ENCODE data around the gene CREB5. TPM values are rescaled to one million over a fixed set of nuclear protein-coding genes. Genes with fewer than 3 reads are reported as not detected.

Gene CREB5
- total RNA-seq, 1 experiment from 2014 or later, result 0.49 TPM

DNA sequence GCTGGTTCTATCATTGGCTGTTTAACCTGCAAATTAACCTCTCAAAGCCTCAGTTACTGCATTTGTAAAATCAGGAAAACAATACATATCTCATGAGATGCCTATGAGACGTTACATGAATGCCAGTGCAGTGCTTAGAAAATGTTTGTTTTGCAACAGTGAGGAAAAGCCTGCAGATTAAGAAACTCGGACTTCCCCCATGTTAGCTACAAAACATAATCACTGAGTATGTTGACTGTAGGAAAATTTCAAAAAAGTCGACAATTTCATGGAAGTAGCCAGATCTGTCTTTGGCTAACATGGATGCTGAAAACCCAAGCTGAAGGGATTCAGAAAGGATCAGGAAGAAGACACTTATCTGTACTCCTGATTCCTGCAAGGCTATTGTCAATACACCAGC is 424.4 kb downstream of the CREB5 start:
- ChIA-PET RAD21 (ENCODE audit: low non-redundant PET in 1 of 2, low total read pairs in 2 of 2, uncharacterized antibody in 2 of 2, unreplicated experiment in 2 of 2) (no interaction called here), POLR2A (no interaction called here), CTCF (no interaction called here)
- Histone ChIP-seq H3K36me3 (ENCODE audit: control insufficient read depth in 1 of 2, insufficient read depth in 2 of 2, low read length in 2 of 2) (no peaks in the 10 kb centered on the region), H3K4me3 (replicated peaks in 1 of 2; ENCODE audit: low read depth in 1 of 2, low read length in 2 of 2) (no peak overlapping the region), H2AFZ (ENCODE audit: low read depth, low read length, poor library complexity, severe bottlenecking) (no peak overlapping the region), H3K9me3 (ENCODE audit: control insufficient read depth in 1 of 2, insufficient read depth in 1 of 2, low read depth in 1 of 2, low read length in 2 of 2) (no peaks in the 10 kb centered on the region), H3K4me2 (ENCODE audit: low read length) (no peak overlapping the region), H3K9ac (ENCODE audit: low read length) (no peak overlapping the region), H3K27ac (ENCODE audit: low read depth, low read length) (no peak overlapping the region), H3K79me2 (ENCODE audit: insufficient read depth, low read length) (no peaks in the 10 kb centered on the region), H3K27me3 (ENCODE audit: insufficient read depth, low read length) (no peaks in the 10 kb centered on the region), H3K9me2 (ENCODE audit: insufficient read depth) (no peaks in the 10 kb centered on the region), H4K20me1 (ENCODE audit: insufficient read depth) (no peaks in the 10 kb centered on the region), H3K4me1 (ENCODE audit: control insufficient read depth in 1 of 2, insufficient read depth in 2 of 2, low read length in 2 of 2) (peaks cover 0 to 4% of the 10 kb centered on the region in 2 experiments; a peak in 1 of 4 replicates)
- intact Hi-C loops (cut with micrococcal nuclease), result no loop called here
- no TSS peak for BruUV-seq (replicated peaks)
- ATAC-seq (no peak), DNase-seq (ENCODE audit: low read depth, low spot score) (no peak)
- no peak for TF ChIP-seq YY1 (IDR thresholded peaks at IDR 0.05; ENCODE audit: extremely low read depth, insufficient replicate concordance, low read depth, low read length)
- TF ChIP-seq FOSL1 (IDR thresholded peaks at IDR 0.05; ENCODE audit: low read depth), result no peak
- no peak for TF ChIP-seq RAD21 (IDR thresholded peaks at IDR 0.05; ENCODE audit: low read depth)
- TF ChIP-seq SP1 (IDR thresholded peaks at IDR 0.05; ENCODE audit: low read depth), result no peak
- TF ChIP-seq ZNF274 (IDR thresholded peaks at IDR 0.05; ENCODE audit: low read depth, low read length), result no peak
- TF ChIP-seq, protein P1, sequence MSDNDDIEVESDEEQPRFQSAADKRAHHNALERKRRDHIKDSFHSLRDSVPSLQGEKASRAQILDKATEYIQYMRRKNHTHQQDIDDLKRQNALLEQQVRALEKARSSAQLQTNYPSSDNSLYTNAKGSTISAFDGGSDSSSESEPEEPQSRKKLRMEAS (IDR thresholded peaks at IDR 0.05), result no peak
- TF ChIP-seq TCF7L2 (IDR thresholded peaks at IDR 0.05; ENCODE audit: borderline replicate concordance, extremely low read depth, insufficient read depth, insufficient read length), result no peak
- TF ChIP-seq POLR2AphosphoS5 (IDR thresholded peaks at IDR 0.05; ENCODE audit: low read depth, low read length), result no peak

- Histone ChIP-seq H3K79me2 (ENCODE audit: insufficient read depth, low read length) (no peaks in the 10 kb centered on the region), H3K9me2 (ENCODE audit: insufficient read depth) (no peaks in the 10 kb centered on the region), H3K4me3 (replicated peaks in 1 of 2; ENCODE audit: low read depth in 1 of 2, low read length in 2 of 2) (no peak overlapping the region), H3K27ac (ENCODE audit: low read depth, low read length) (no peak overlapping the region), H3K27me3 (ENCODE audit: insufficient read depth, low read length) (no peaks in the 10 kb centered on the region), H3K36me3 (ENCODE audit: control insufficient read depth in 1 of 2, insufficient read depth in 2 of 2, low read length in 2 of 2) (no peaks in the 10 kb centered on the region), H3K9ac (ENCODE audit: low read length) (no peak overlapping the region), H3K4me1 (ENCODE audit: control insufficient read depth in 1 of 2, insufficient read depth in 2 of 2, low read length in 2 of 2) (peaks cover 0 to 4% of the 10 kb centered on the region in 2 experiments; a peak in 1 of 4 replicates), H2AFZ (ENCODE audit: low read depth, low read length, poor library complexity, severe bottlenecking) (no peak overlapping the region), H3K9me3 (ENCODE audit: control insufficient read depth in 1 of 2, insufficient read depth in 1 of 2, low read depth in 1 of 2, low read length in 2 of 2) (no peaks in the 10 kb centered on the region), H4K20me1 (ENCODE audit: insufficient read depth) (no peaks in the 10 kb centered on the region), H3K4me2 (ENCODE audit: low read length) (no peak overlapping the region)
- ChIA-PET CTCF (no interaction called here), POLR2A (no interaction called here), RAD21 (ENCODE audit: low non-redundant PET in 1 of 2, low total read pairs in 2 of 2, uncharacterized antibody in 2 of 2, unreplicated experiment in 2 of 2) (no interaction called here)
- TF ChIP-seq ZFX (IDR thresholded peaks at IDR 0.05) (no peak), YY1 (IDR thresholded peaks at IDR 0.05; ENCODE audit: extremely low read depth, insufficient replicate concordance, low read depth, low read length) (no peak), EGR1 (IDR thresholded peaks at IDR 0.05; ENCODE audit: low read depth) (no peak), ELF1 (IDR thresholded peaks at IDR 0.05; ENCODE audit: borderline replicate concordance, low read depth) (no peak), SRF (IDR thresholded peaks at IDR 0.05; ENCODE audit: low read depth) (no peak), EZH2 (IDR thresholded peaks at IDR 0.05) (no peak), SP1 (IDR thresholded peaks at IDR 0.05; ENCODE audit: low read depth) (no peak), FOSL1 (IDR thresholded peaks at IDR 0.05; ENCODE audit: low read depth) (no peak), RAD21 (IDR thresholded peaks at IDR 0.05; ENCODE audit: low read depth) (no peak), ZNF274 (IDR thresholded peaks at IDR 0.05; ENCODE audit: low read depth, low read length) (no peak), CEBPB (IDR thresholded peaks at IDR 0.05; ENCODE audit: low read depth) (no peak), POLR2AphosphoS5 (IDR thresholded peaks at IDR 0.05; ENCODE audit: low read depth, low read length) (no peak), SIN3A (IDR thresholded peaks at IDR 0.05; ENCODE audit: low read depth) (no peak), TCF7L2 (IDR thresholded peaks at IDR 0.05; ENCODE audit: borderline replicate concordance, extremely low read depth, insufficient read depth, insufficient read length) (no peak)
- TF ChIP-seq, protein P1 (IDR thresholded peaks at IDR 0.05), result no peak
- TF ChIP-seq, protein P2, sequence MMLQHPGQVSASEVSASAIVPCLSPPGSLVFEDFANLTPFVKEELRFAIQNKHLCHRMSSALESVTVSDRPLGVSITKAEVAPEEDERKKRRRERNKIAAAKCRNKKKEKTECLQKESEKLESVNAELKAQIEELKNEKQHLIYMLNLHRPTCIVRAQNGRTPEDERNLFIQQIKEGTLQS (IDR thresholded peaks at IDR 0.05), result no peak
- no TSS peak for BruUV-seq (replicated peaks)
- no peak for DNase-seq (ENCODE audit: low read depth, low spot score)
- ATAC-seq, result no peak
- intact Hi-C loops (cut with micrococcal nuclease), result no loop called here
These were observed 424.9 kb downstream of the CREB5 start for GRCh38 chr7:28837216-28837615.
